Fibroblast of mammary gland (primary cell): Measurements from ENCODE around the gene PVALEF.

Experiments
- DNase-seq: peaks from one replicate; pipeline ENCODE4 v3.0.0-alpha.2; 2010; ENCODE audit warnings: low read depth
- H3K4me3 ChIP-seq: 2 replicates; pipeline ENCODE4 v1.5.1; 2011; ENCODE audit warnings: low read depth, mild to moderate bottlenecking, low read length, moderate library complexity; ENCODE audit not compliant: control insufficient read depth
- CTCF ChIP-seq: conservative IDR thresholded peaks from 2 replicates; pipeline ENCODE4 v1.5.1; 2011; ENCODE audit warnings: low read depth, low read length, inconsistent platforms; ENCODE audit not compliant: control insufficient read depth, insufficient read depth

The PVALEF gene

GRCh38 chr17:81200201-81200600 is 34.9 kb downstream of the PVALEF start:
- no peak for TF ChIP-seq CTCF
- DNase-seq = no peak
- H3K4me3 ChIP-seq = no peak overlapping the region

- no peak overlapping the region for H3K4me3 ChIP-seq
- peak; percentile 57 for TF ChIP-seq CTCF
- DNase-seq = peak; percentile 70
Measured at GRCh38 chr17:81200695-81201580, 35.6 kb downstream of the PVALEF start.

- no peak for DNase-seq
- no peak overlapping the region for H3K4me3 ChIP-seq
- TF ChIP-seq CTCF = no peak
Measured at GRCh38 chr17:81202318-81202717, 37.0 kb downstream of the PVALEF start.

GRCh38 chr17:81203136-81203535 is 37.8 kb downstream of the PVALEF start:
- no peak overlapping the region for H3K4me3 ChIP-seq
- no peak for DNase-seq
- TF ChIP-seq CTCF = no peak

GRCh38 chr17:81204578-81204977 is 39.3 kb downstream of the PVALEF start:
- no peak overlapping the region for H3K4me3 ChIP-seq
- DNase-seq = no peak
- TF ChIP-seq CTCF = no peak

- H3K4me3 ChIP-seq = no peak overlapping the region
- no peak for DNase-seq
- TF ChIP-seq CTCF = no peak
Measured at GRCh38 chr17:81206166-81206565, 40.9 kb downstream of the PVALEF start.
